ENCODE data around the gene DBR1.
"Not testable (repeated sequence)": the region's sequence is repeated elsewhere in the genome, so short reads cannot be mapped to it uniquely, and the experiment has no call there.

DBR1 gene

DNA sequence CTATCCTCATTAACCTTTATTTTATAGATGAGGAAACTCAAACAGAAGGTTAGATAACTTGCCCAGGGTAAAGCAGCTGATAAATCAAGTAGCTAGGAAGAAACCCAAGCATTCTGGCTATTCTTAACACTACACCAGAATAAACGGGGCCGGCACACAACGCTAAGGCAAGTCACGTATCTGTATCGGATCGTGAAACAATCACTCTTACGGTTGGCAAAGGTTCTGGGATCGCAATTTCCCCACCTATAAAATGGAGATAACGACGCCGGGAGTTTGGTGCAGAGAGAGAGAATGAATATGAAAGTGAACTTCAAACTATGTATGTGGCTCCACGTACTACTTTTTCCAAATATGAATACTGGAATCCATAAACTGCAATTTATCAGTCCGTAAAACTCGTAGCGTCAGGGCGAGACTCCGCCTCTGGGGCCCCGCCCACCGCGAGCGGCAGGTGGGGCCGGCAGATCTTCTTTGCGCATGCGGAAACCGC lies 12.1 kb upstream of the DBR1 start:
- DNase-seq (ENCODE audit: low read depth in 2 of 2, low spot score in 1 of 2), result peak; percentile 70 to 78

DNA sequence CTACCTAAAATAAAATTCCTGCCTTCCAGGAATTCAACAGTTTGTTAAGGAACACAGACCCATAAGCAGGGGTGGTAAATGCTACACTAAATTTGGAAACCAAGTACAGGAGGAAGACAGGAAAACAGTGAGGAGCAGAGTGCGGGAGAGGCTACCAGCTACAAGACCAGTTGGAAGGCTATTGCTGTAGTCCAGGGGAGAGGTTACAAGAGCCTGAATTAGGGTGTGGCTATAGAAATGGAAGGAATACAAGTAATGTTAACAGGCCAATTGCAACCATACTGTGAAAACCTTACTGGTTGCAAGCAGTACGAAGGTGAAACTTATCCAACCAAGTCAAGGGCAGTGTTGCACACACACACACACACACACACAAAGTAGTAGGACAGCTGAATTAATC lies 11.5 kb upstream of the DBR1 start:
- DNase-seq (ENCODE audit: low read depth in 2 of 2, low spot score in 1 of 2), result no peak

DNA sequence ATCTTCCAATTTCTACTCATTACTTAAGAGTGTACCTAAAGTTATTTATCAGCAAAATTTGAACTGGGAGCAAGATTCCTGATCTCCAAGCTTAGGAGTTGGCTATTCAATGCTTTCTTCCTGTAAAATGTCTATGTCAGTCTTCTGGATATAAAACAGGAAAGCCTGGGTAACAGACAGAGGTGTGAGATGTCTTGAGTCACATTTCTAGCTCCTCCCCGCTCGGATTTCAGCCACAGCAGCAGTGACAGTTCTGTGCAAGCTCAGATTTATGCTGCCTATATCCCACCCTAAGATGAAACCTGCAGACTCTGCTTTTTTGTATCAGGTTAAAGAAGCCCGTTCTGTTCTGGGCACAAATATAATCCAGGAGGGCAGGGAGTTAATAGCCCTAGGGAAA lies 10.3 kb upstream of the DBR1 start:
- DNase-seq (ENCODE audit: low read depth in 2 of 2, low spot score in 1 of 2), result no peak

DNA sequence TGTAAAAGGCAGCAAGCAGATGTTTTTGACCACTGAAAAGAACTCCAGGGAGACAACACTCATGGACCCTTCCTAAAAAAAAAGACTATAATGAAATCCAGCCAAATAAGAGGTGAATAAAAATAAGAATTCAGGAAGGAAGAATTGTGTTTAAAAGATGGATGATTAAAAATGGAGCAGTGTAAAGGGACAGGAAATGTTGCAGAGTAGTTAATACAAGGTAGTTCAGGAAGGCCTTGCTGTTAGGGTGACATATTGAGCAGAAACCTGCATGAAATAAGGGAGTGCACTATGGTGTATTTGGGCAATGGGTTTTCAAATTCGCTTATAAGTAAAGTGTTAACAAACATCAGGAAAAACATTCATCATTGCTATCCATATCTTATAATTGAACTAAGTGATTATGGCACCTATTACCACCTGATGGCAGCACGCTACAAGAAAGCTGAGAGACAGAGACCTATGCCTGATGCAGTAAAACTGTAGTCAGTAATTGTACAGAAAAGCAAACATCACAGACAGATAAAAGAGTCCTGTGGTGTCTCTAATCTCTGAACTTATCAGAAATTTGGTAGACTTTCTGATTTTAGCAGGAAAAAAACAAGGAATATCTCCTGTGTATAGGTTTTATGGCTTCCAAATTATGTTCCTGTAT lies 5.8 kb upstream of the DBR1 start:
- DNase-seq (ENCODE audit: low read depth in 2 of 2, low spot score in 1 of 2), result no peak

DNA sequence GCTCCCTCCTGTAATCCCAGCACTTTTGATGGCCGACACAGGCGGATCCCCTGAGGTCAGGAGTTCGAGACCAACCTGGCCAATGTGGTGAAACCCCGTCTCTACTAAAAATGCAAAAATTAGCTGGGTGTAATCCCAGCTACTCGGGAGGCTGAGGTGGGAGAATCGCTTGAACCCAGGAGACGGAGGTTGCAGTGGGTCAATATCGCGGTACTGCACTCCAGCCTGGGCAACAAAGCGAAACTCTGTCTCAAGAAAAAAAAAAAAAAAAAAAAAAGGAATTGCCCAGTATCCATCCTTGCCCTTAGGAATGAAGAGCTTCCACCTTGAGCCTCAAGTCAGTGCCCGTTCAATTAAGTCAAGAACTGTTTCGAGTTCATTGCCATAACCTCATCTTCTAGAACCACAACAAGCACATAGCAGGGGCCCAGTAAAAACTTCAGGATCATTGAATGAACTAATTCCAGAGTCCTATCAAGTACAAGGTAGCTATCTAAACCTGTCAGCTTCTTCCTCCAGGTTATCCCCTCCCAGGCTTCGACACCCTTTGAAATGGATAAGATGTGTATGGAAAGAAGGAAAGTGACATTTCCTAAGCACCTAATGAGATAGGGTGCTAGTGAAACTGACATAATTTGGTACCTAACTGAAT lies 826 bp downstream of the DBR1 start:
- no peak for DNase-seq (ENCODE audit: low read depth in 2 of 2, low spot score in 1 of 2)

DNA sequence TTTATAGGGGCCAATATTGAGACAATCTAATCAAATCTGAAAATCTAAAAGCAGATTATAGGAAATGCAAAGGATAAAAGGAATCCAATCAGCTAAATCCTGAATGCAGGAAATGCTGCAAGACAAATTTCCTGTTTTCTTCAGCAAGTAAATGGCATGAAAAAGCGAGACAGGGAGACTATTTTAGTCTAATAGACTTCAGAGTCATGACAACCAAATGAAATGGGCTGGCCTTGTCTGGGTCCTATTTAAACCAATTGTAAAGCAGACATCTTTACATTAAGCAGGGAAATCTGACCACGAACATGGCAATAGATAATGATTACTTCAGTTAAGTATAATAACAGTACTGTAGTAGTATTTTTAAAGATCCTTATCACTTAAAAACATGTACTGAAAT lies 2.1 kb downstream of the DBR1 start:
- no peak for DNase-seq (ENCODE audit: low read depth in 2 of 2, low spot score in 1 of 2)

DNA sequence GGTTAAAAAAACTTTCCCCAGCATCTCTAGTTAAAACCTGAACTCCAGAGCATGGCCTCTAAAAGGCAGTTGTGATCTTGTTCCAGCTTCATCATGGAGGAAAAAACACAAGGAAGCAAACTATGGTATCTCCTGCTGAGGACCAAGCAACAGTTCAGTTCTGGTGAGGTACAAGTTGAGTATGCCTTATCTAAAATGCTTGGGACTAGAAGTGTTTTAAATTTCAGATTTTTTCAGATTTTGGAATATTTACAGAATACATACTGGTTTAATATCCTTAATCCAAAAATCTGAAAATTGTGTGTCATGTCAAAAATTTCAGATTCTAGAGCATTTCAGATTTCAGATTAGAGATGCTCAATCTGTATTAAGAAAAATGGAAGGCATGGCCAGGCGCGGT lies 9.7 kb downstream of the DBR1 start:
- DNase-seq (ENCODE audit: low read depth in 2 of 2, low spot score in 1 of 2), result no peak

DNA sequence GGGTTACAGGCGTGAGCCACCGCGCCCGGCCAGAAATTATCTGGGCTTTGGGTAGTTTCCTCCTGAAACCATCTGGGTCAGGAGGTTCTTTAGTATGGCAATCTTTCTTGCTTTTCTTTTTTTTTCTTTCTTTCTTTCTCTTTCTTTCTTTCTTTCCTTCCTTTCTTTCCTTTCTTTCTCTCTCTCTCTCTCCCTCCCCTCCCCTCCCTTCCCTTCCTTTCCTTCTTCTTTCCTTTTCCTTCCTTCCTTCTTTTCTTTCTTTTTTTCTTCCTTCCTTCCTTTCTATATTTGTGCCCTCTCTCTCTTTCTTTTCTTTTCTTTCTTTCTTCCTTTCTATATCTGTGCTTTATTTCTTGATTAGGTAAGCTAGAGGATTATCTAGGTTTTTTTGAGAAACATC lies 17.0 kb downstream of the DBR1 start:
- DNase-seq (ENCODE audit: low read depth in 2 of 2, low spot score in 1 of 2), result no peak

DNA sequence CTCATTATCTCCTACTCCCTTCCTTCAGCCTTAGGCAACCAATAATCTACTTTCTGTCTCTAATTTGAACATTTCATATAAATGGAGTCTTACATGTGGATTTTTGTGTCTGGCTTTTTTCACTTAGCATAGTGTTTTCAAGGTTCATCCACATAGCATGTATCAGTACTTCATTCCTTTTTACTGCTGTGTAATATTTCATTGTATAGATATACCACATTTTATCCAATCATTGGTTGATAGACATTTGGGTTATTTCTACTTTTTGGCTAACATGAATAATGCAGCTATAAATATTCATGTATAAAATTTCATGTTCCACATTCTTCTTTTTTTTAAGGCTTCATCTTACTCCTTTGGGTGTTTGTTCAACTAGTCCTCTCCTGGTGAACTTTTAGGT lies 20.2 kb downstream of the DBR1 start:
- DNase-seq (ENCODE audit: low read depth in 2 of 2, low spot score in 1 of 2), result no peak

DNA sequence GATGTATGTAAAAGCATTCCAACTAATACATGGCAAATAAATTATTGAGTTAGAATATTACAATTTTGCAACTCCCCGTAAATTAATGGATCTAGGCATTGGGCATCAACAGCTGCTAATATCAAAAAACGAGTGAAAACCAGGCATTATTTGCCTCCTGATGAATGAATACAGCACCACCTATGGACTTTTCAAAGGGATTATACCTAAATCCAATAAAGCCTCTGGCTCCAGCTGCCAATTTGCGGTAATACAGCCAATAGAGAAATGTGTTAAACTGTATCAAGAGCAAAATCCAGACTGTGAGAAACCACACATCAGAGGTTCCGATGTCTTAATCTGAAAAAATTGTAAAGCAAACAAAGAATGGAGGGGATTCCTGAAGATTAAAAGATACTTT lies 26.2 kb downstream of the DBR1 start:
- DNase-seq (ENCODE audit: low read depth in 2 of 2, low spot score in 1 of 2), result no peak

DNA sequence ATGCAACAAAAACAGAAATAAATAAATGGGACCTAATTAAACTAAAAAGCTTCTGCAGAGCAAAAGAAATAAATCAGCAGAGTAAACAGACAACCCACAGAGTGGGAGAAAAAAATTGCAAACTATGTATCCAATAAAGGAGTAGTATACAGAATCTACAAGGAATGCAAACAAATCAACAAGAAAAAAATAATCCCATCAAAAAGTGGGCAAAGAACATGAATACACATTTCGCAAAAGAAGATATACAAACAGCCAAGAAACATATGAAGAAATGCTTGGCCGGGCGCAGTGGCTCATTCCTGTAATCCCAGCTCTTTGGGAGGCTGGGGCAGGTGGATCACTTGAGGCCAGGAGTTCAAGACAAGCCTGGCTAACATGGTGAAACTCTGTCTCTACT lies 32.5 kb downstream of the DBR1 start:
- DNase-seq (ENCODE audit: low read depth in 2 of 2, low spot score in 1 of 2), result not testable (repeated sequence)

DNA sequence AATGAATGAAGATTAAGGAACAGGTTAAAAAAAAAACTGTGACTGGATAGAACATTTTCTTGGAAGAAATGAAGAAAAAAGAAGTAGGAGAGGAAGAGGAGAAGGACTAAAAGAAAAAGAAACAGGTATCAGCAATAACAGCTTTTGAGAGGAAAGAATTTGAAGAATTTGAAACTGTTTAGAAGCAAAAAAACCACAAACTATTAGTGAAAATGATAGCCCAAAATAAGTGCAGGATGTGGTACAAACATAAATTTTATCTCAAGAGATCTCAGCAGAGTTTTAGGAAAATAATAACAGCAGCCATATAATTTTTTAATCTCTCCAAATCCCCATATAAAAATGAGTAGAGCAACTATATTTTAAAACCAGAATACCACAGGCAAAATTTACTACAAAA lies 33.8 kb downstream of the DBR1 start:
- DNase-seq (ENCODE audit: low read depth in 2 of 2, low spot score in 1 of 2), result no peak

DNA sequence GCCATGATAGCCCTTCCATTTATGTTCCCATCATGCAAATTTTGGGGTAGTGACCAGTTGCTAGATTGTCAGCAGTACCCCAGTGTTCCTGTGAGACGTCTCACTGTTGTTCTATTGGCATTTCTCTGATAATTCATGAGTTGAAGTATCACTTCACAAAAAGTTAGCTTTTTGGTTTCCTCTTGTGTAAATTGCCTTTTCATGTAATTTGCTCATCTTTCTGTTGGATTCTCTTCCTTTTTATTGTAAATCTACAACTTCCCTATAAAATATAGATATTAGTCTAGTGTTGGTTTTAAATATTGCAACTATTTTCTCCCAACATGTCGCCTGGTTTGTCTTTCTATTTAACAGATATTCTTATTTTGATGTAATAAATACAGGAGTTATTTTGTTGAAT lies 35.0 kb downstream of the DBR1 start:
- DNase-seq (ENCODE audit: low read depth in 2 of 2, low spot score in 1 of 2), result no peak

DNA sequence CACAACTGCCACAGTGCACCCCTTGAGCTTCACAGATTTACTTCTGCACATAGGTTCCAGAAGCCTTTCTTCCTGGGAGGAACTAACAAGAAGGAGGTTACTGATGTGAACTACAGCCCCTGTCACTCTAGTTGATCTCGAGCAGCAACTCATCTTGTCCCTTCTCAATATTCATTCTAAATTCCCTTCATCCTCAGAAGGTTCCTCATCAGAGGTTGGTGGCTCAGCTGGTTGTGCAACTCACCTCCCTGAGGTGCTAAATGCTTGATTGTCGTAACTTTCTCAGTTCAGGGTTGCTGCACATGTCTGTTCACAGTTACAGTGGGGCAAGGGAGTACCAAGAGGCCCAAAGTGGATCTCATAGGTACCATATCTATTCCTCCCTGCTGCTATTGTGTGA lies 36.9 kb downstream of the DBR1 start:
- no peak for DNase-seq (ENCODE audit: low read depth in 2 of 2, low spot score in 1 of 2)

DNA sequence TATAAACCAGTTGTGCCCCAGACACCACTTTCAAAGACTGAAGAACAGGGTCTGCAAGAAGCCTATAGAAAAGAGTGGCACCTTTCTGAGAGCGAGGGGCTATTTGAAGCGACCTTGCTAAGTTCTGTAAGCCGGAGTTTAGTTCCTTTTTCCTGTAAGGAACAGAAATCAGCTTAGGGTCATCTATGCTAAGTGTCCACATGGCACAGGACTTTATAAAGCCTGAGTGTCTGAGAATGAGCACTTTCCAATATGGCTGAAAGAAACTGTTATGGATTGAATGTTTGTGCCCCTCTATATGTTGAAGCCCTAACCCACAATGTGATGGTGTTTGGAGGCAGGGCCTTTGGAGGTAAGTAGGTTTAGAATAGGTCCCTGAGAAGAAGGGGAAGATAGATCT lies 38.5 kb downstream of the DBR1 start:
- no peak for DNase-seq (ENCODE audit: low read depth in 2 of 2, low spot score in 1 of 2)

DNA sequence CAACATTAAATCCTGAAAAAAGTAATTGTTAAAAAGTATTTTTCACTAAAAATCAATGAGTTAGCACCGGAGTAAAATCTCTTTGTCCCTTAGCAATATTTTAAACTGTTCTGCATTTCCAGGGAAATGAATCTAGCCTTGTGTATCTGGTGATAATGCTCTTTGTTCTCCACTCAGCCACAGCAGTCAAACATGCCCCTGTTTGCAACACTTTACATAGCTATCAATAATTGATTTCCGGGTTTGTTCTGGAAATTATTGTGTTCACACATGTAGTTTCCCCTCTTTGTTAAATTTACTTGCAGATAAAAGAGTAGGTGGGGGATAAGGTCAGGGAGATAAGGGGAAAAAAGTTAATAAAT lies 38.9 kb downstream of the DBR1 start:
- no peak for DNase-seq (ENCODE audit: low read depth in 2 of 2, low spot score in 1 of 2)

DNA sequence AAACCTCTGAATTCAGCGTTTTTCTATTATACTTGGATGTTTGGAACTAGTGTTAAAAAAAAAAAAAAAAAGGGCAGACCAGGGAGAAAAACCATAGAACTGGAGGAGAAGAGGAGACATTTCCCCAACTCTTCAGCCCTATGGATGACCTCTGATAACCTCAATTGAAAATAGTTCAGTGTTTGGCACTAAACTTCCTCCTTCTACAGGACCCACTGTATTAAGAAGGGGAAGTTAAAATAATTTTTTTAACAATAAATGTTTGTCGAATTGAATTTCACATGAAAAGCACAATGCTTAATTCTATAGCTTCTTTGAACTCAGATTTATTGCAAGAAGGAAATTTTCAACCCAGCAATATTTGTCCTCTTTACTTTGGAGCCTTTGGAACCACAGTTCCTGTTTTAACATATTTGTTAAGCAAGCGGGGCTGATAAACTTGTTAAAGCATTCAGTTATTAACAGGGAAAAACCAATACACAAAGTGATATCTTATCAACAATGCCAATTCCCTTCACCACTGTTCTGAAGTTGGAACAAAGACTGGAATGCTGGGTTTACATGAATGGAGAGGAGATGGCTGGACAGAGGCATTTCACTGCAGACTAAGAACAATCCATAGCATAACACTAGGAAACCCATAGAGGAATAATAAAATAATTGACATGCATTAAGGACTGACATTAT lies 39.4 kb downstream of the DBR1 start:
- DNase-seq (ENCODE audit: low read depth in 2 of 2, low spot score in 1 of 2), result no peak

DNA sequence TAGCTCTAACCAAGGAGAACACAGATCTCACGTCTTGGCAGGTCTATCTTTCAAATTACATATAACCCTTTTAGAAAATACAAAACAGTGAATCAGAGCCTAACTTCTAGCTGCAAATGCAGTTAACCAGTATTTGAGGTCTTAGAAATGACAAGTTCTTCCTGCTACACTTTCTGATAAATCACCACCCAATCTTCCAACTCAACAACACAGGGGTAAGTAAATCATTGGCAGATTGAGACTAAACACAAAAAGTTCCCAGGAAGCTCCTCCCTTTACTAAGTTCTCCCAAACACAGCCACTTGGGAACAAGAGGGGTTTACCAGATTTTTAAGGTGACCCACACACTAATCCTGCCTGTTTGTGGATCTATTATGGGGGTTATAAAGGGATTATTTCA lies 42.5 kb downstream of the DBR1 start, which contains the start of gene A4GNT:
TSS of gene A4GNT (minus strand) at position 152 of the 400 bp plus-strand sequence. CDS start 1,134 bp downstream, outside the sequence.
- DNase-seq (ENCODE audit: low read depth in 2 of 2, low spot score in 1 of 2), result no peak

DNA sequence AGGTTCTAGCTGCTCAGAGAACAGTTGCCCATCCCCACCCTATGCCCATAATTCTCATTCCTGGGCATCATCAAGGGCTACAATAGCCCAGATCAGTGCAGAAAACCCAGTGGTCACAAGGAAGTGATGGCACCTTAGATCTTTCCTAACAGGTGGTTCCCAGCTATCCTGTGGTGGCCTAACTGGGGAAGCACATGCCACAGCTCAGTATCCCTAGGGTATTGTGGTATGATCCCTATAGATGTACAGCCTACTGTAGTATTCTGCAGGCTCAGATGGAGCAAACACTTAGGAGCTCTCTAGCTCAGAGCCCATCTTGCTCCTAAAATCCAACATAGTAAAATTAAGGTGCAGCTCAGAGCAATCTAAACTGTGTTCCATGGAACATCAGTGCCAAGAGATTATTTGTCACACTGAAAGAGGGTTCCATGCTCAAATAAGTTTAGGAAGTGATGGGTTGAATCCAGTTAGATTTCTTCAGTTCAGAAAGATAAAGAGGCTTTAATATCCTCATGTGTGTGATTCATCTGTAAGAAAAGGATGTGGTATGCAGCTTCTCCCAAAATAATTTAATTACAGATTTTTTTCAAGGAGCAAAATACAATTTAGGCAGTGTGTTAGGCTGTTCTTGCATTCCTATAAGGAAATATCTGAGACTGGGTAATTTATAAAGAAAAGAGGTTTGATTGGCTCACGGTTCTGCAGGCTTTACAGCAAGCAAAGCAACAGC lies 46.9 kb downstream of the DBR1 start:
- no peak for DNase-seq (ENCODE audit: low read depth in 2 of 2, low spot score in 1 of 2)

DNA sequence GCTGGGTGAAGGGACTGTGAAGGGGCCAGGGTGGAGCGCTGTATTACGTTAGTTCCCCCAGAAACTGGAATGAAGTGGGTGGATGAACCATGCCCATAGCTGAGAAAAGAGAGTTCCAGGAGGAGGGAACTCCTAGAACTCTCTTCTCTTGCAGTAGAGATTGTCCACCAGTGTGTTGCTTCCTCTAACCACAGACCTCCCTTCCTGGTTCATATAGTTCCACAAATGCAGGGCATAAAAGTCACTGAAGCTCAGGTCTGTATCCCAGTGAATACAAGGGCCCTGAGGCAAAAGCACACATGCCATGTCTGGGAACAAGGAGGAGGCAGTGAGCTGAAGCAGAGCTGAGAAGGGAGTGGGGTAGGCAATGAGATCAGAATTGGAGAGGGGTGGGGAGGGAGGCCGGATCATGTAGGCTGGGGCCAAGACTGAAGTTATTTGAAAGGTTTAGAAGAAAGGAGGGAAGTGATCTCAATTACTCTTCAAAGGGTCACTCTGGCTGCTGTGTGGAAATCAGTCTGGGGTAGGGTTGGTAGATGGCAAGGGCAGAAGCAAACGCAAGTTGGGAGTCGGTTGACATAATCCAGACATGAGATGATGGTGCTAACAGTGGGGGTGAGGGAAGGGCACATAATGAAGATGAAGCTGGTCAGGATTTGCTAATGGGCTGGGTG lies 49.0 kb downstream of the DBR1 start:
- no peak for DNase-seq (ENCODE audit: low read depth in 2 of 2, low spot score in 1 of 2)

DNA sequence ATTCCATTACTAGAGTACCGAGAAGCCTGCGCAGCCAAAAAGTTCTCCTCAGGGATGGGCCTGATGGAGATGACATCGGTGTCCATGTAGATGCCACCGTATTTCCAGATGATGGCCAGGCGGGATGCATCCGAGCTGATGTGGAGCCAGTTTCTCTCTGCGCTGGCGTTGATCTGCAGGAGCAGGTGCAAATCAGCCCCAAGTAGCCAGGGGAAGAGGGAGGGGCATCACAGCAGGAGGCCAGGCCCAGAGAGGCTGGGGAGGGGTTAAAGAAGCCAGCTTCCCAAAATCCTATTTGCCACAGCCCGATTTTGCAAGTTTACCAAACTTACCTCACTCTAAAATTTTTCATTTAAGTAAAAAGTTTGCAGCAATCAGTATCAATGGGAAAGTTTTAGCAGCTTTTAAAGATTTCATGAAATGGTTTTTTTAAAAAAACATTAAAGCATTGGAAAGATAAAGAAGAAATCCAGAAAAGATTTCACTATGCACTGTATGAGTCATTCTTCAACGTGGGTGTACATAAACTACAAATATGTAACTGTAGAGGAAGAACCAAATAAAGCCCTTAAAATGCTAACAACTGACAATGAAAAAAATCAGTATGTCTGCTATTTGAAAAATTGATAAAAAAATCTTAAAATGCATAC lies 49.9 kb downstream of the DBR1 start:
- no peak for DNase-seq (ENCODE audit: low read depth in 2 of 2, low spot score in 1 of 2)

Measured in stimulated activated CD8-positive, alpha-beta memory T cell treated with anti-CD3 and anti-CD28 coated beads, Interleukin-4, amount 100 ng/mL, for 1 hour (primary cell).